ENCODE data around the gene ACAT2.
"Not testable (repeated sequence)": the region's sequence is repeated elsewhere in the genome, so short reads cannot be mapped to it uniquely, and the experiment has no call there.

Gene ACAT2

GRCh38 chr6:159817951-159818739, 56.3 kb downstream of the ACAT2 start:
- no peak overlapping the region for H3K4me3 ChIP-seq
- TF ChIP-seq, protein P1, sequence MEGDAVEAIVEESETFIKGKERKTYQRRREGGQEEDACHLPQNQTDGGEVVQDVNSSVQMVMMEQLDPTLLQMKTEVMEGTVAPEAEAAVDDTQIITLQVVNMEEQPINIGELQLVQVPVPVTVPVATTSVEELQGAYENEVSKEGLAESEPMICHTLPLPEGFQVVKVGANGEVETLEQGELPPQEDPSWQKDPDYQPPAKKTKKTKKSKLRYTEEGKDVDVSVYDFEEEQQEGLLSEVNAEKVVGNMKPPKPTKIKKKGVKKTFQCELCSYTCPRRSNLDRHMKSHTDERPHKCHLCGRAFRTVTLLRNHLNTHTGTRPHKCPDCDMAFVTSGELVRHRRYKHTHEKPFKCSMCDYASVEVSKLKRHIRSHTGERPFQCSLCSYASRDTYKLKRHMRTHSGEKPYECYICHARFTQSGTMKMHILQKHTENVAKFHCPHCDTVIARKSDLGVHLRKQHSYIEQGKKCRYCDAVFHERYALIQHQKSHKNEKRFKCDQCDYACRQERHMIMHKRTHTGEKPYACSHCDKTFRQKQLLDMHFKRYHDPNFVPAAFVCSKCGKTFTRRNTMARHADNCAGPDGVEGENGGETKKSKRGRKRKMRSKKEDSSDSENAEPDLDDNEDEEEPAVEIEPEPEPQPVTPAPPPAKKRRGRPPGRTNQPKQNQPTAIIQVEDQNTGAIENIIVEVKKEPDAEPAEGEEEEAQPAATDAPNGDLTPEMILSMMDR (IDR thresholded peaks at IDR 0.05) = no peak
- H3K27ac ChIP-seq = no peak overlapping the region
- no peak for DNase-seq (ENCODE audit: low spot score)

GRCh38 chr6:159819098-159819497, 57.3 kb downstream of the ACAT2 start:
- no peak for DNase-seq (ENCODE audit: low spot score)
- TF ChIP-seq, protein P1 (IDR thresholded peaks at IDR 0.05) = no peak

DNA sequence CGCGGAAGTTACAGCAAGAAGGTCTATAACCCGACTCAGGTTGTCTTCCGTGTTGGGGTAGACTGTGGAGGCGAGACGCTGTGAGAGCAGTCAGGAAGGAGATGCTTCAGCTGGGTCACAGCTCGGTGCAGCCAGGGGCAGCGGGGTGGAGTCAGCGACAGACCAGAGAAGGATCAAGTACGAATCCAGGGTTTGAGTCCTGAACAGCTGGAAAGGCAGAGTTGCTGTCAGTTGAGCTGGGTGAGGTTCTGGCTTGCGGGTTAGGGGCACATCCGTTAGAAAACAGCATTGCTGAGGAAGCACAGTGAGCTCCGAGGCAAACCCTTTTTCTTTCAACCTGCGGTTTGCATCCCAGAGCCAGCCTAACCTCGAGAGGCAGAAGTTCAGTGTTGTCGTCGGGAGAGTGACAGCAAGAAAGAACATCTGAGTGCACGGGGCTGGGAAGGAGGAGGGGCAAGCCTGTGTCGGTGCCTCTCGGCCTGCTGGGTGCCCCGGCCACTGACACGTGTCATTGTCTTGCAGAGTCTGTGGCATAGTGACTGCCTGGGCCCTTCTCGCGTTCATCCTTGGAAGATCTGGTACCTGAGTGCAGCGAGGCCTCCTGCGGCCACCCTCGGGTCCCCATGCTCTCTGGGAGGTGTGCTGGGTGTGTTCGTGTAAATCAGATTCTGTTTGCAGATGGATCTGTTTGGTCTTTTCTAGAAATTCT, 58.2 kb downstream of the ACAT2 start:
- TF ChIP-seq, protein P1 (IDR thresholded peaks at IDR 0.05) = no peak
- no peak overlapping the region for H3K27ac ChIP-seq
- no peak overlapping the region for H3K4me3 ChIP-seq
- DNase-seq (ENCODE audit: low spot score) = no peak

More at GRCh38 chr6:159819098-159819497, 57.3 kb downstream of the ACAT2 start:
- Histone ChIP-seq H3K27ac (no peak overlapping the region), H3K4me3 (no peak overlapping the region)

DNA sequence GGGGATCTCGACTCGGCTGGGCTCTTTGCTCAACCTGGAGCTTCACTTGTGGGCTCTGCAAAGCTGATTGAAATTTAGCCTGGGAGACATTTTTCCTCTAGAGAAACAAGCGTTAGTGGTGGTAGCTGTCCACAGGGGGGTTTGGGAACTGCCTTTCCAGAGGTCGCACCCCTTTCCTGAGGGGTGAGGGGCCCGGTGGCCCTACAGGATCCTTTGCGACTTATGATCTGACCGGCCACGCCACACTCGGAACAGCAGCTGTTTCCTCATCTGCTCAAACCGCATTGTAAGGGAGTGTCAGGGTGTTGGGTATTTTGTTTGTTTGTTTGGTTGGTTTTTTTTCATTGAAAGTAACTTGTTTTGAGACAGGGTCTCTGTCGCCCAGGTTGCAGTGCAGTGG, 59.3 kb downstream of the ACAT2 start:
- TF ChIP-seq, protein P1 (IDR thresholded peaks at IDR 0.05) = no peak
- Histone ChIP-seq H3K4me3 (no peak overlapping the region), H3K27ac (no peak overlapping the region)
- no peak for DNase-seq (ENCODE audit: low spot score)

GRCh38 chr6:159821726-159822125, 59.9 kb downstream of the ACAT2 start:
- H3K27ac ChIP-seq = no peak overlapping the region
- TF ChIP-seq, protein P1 (IDR thresholded peaks at IDR 0.05) = no peak
- DNase-seq (ENCODE audit: low spot score) = no peak
- H3K4me3 ChIP-seq = no peak overlapping the region

DNA sequence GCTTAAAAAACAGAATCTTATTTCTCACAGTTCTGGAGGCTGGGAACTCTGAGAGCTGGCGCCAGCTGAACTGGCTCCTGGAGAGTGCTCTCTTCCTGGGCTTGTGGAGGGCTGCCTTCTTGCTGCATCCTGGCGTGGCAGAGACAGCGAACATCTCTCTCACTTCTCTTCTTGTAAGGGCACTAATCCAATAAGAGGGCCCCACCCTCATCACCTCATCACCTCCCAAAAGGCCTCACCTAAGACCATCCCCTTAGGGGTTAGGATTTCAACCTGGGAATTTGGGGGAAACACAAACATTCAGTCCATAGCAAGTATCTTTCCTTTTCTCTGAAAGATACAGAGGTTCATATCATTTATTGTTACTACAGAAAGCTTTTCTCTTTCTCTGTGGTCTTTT, 62.1 kb downstream of the ACAT2 start:
- no peak for DNase-seq (ENCODE audit: low spot score)
- Histone ChIP-seq H3K27ac (no peak overlapping the region), H3K4me3 (no peak overlapping the region)
- TF ChIP-seq, protein P1 (IDR thresholded peaks at IDR 0.05) = no peak

- H3K4me3 ChIP-seq; DNase-seq (ENCODE audit: low spot score); H3K27ac ChIP-seq: not testable (repeated sequence)
Measured at GRCh38 chr6:159824690-159825089, 62.8 kb downstream of the ACAT2 start.

All from coronary artery (tissue), 2 donors.